Dermis blood vessel endothelial cell (primary cell): ENCODE measurements around the gene ADRA2B. TPM values are rescaled to one million over a fixed set of nuclear protein-coding genes. Genes with fewer than 3 reads are reported as not detected.
A peak's percentile ranks its signal among the peaks of the same experiment; 100 is the strongest.
"Not testable (repeated sequence)": the region's sequence is repeated elsewhere in the genome, so short reads cannot be mapped to it uniquely, and the experiment has no call there.

ENCODE experiments used
- DNase-seq: peaks from one replicate; pipeline ENCODE4 v3.0.0; 2010
- total RNA-seq: library from RNA; depleted of rRNA; stranded (reverse); fragments of >200 nt; gene quantifications from 2 replicates; pipeline ENCODE4 v1.2.3, GENCODE V29; 2014

Gene ADRA2B
- total RNA-seq, 1 donor from 2014 or later = 0.17 TPM

DNA sequence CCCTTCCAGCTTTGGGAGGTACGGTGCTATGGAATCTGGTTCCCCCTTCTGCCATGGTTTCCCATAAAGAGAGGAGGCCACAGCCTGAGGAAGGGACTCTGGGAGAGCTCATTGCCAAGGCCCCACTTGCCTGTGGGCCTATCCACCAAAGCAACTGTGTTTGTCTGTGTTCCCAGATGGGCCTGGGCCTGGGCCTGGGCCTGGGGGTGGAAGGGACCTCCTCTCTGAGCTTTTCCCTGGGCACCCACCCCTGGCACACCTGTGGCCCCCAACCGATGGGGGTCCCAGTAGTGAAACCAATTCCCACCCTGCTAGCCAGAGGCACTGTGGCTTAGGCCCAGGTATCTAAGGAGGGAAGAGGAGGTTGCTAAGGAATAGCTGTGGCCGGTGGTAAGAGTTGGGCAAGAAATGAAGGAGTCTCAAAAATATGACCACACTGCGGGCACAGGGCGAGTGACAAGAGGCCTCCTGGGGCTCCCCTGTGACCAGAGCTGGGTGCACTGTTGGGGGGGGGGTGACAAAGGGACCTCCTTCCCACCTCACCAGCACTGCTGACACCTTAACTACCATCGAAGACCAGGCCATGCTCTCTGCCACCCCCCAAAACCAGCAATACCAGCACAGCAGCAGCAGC, 33.8 kb upstream of the ADRA2B start:
- no peak for DNase-seq

DNA sequence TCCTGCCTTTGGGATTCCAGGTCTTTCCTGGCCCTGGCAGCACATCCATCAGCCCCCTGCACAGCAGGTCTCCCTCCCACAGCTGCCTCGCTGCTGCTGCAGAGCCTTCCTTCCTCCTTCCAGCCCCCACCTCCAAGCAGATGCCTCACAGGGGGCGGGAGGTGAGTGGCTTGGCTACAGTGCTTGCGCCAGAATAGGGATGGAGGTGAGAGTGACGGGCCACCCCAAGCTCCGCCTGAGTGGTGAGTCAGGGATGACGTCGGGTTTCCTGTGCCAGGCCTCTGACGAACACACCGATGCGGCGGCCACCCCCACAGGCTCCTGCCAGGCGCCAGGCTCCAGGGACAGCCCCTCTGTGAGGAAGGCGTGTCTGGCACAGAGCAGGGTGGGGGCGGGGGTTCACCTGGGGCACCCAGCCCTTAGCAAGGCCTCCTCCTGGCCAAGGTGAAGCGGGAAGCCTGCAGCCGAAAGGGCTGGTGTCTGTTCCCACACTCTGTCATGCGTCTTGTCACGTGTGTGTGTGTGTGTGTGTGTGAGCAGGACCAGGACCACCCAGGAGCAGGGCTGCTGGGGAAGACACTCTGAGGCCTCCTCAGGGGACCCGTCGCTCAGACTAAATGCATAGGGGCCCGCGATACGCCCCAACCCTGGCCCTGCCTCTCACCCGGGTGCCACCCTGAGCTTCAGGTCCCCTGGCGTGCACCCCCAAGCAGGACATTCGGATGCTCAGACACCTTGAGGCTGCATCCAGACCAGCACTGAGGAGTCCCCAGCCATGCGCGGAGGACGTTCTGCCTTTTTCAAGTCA, 32.2 kb upstream of the ADRA2B start:
- peak; percentile 87 for DNase-seq

DNA sequence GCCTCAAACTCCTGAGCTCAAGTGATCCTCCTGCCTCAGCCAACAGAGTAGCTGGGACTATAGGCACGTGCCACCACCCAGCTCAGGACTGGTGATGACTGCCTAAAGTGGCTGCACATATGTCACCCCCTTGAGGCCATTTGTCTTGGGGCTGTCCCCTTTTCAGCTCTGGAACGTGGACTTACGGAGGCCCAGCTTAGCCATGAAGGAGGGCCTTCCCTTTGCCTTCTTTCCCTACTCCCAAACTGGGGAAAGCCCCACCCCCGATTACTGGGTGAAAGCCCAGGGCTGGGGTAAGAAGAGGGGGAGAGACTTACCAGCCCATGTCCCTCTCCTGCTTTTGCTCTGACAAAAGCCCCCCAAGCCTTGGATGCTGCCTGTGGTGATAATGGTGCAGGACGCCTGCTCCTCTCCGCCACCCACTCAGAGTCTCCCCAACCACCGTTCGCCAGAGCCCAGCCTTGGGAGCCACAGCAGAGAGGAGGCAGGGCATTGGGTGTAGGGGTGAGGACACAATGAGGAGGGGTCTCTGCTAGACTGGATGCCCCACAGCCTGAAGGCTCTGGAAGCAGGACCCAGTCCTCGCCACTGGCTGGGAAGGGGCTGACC, 31.3 kb upstream of the ADRA2B start:
- no peak for DNase-seq

DNA sequence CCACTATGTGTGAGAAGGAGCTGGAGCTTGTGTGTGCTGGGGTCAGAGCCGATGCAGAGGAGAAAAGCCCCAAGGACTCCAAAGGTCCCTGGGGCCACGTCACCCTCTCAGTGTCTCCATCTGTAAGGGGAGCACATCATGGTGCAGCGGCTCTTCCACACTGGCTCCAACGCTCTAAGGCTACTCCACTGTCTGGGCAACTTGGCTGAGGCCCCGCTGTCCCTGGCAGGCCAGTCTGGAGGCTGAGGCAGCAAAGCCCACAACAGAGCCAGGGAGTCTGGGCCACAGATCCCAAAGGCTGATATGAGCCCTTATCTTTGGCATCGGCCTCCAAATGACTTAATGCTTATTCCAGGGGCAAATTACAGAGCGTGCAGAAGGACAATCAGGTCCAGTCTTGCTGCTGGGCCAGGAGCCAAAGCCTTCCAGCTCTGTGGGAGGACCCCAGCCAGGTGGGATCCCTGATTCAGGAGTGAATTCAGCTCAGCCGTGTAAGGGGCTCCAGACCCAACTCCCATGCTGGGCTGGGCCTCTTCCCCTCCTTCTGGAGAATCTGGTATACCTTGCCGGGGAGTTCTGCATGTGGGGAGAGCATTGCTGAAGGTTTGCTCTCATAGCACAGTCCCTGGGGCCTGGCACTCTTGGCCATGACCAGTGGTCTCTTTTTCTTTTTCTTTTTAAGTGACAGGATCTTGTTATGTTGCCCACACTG, 30.7 kb upstream of the ADRA2B start:
- DNase-seq = no peak

DNA sequence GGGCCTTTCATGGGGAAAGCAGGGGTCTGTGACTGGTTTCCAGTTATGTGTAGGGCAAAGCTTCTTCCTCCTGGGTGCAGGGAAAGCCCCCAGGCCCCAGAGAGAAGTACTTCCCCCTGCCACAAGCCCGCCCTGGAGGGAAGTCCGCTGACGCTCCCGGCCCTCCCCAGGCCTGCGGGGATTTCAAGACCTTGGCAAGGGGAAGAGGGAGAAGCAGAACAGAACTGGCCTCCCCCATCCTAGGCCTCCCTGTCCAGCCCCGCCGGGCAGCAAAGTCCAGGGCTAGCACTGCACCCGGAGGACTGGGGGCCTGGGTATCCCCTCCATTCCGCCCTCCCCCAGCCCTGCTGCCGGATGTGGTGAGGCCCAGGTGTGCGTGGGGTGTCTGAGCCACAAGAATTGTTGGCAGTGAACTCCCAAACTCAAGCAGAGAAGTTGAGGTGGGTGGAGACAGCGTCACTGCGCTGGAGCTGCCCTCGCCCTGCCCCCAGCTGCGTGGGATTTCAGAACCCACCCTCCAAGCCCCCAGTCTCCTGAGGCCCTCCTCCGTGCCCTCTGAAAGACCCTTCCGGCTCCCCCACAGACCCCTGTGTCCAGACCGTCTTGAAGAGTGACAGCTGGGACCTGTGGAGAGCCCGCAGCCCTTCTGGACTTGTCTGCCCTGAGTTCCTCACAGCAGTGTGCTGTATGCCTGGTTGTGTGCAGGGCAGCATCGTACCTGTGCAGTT, 29.9 kb upstream of the ADRA2B start:
- no peak for DNase-seq

DNA sequence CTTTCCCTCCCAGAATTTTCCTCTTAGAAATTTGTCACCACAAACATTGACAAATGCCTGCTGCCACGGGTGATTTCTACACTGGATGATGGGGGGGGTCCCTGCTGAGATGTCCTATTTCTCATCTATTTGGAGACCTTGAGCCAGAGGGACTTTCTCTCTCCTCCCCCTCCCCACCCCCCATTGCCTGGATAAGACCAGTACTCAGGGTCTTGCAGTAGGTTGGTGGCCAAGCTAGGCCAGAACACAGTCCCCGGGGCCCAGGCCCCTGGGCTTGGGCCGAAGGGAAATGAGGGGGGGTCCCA, 29.4 kb upstream of the ADRA2B start:
- no peak for DNase-seq

DNA sequence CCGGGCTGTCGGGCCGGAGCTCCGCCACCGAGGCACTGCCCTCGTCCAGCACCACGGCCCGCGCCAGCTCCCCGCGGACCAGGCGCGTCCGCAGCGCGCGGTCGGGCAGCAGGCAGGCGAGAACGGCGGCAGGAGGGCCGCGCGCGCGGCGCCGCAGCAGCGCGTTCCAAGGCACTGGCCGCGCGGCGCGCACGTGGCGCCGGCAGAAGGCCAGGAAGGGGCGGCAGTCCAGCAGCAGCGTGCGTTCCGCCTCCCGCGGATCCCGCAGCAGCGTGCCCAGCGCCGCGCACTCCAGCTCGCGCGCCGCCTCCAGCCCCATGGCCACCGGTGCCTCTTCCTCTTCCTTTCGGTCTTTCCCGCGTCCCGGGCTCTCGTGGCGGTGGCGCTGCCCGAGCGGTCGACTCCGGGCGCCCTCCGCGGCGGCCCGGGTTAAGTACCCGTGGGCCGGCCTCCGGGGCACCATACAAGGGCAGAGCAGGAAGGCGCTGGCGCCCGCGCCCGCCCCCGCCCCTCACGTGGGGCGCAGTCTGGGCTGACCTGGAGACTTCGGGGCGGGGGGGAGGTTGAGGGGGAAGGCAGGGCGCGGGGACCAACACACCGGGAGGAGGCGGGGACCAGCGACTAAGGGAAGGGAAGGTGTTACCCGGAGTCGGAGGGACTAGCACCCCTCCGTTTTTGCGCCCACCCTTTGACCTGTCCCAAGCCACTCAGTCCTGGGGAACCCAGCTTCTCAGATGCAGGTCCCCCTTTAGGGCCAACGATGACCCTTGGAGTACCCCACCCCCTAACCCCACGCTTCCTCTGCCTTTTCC, 28.9 kb upstream of the ADRA2B start, which contains the start of gene DUSP2:
Gene DUSP2 (minus strand): TSS at position 405 of the 812 bp plus-strand sequence. CDS start 86 bp downstream, at position 319.
- peak; percentile 67 for DNase-seq

DNA sequence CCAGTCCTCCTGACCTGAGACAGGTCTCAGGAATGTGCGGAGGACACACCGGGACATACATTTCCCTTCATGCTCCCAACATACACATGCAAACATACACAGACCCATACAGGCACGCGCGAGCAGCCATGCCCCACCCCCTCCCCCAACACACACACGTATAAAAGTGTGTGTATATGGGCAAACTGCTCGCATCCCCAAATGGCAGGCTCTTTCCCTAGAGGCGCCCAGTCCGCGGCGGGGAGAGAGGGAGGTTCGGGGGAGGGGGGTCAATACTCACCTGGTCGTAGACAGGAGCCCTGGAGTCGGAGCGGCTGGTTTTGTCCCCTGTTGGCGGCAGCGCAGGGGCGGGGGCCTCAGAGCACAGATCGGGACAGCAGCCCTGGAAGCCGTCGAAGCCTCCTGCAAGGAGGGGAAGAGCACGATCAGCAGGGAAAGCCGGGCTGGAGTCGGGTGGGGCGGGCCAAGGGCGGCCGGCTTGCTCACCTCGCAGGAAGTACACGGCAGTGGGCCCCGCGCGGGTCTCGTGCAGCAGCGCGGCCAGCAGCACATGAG, 28.2 kb upstream of the ADRA2B start:
- DNase-seq = no peak

DNA sequence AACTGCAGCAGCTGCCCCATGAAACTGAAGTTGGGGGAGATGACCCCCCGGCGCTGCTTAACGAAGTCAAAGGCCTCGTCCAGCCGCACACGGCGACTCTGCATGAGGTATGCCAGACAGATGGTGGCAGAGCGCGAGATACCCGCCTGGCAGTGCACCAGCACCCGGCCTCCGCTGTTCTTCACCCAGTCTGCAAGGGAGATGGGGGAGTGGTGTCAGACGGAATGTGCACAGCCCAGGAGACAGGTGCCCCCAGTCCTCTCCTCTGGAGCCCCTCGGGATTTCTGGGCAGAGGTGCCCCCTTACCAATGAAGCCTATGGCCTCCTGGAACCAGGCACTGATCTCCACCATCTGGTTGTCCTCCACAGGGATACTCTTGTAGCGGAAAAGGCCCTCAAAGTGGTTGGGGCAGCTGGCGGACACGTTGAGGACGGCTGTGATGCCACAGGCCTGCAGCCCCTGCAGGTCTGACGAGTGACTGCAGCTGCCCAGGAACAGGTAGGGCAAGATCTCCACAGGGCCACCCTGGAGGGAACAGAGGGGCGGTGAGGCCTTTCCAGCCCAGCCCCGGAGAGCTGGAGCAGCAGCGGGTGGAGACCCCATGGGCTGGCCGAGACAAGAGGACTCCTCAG, 27.6 kb upstream of the ADRA2B start:
- DNase-seq = no peak

DNA sequence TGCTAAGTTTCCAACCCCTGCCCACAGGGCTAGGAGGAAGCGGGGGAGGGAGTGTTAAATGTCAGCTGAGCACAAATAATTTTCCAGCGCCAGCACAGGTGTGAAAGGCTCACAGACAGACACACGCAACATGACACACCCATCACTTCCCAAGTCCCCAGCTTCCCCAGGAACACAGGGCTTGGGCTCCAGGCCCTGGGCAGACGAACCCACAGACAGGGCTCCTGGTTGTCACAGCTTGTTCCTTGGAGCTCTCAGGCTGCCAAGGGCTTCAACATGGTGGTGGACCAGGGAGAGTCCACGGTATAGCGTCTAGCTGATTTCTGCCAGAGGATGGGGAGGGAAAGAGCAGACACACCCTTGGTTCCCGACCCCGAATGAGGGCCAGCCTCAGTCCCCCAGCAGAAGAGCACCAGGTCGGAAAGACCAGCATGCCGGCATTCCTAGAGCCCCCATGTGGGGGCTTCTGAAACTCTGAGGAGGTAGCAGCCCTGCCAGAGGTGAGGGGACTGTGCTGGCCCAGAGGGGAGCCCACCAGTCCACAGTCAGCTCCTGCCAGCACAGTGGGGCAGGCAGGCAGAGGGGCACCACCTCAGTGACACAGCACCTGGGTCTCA, 27.0 kb upstream of the ADRA2B start:
- no peak for DNase-seq

DNA sequence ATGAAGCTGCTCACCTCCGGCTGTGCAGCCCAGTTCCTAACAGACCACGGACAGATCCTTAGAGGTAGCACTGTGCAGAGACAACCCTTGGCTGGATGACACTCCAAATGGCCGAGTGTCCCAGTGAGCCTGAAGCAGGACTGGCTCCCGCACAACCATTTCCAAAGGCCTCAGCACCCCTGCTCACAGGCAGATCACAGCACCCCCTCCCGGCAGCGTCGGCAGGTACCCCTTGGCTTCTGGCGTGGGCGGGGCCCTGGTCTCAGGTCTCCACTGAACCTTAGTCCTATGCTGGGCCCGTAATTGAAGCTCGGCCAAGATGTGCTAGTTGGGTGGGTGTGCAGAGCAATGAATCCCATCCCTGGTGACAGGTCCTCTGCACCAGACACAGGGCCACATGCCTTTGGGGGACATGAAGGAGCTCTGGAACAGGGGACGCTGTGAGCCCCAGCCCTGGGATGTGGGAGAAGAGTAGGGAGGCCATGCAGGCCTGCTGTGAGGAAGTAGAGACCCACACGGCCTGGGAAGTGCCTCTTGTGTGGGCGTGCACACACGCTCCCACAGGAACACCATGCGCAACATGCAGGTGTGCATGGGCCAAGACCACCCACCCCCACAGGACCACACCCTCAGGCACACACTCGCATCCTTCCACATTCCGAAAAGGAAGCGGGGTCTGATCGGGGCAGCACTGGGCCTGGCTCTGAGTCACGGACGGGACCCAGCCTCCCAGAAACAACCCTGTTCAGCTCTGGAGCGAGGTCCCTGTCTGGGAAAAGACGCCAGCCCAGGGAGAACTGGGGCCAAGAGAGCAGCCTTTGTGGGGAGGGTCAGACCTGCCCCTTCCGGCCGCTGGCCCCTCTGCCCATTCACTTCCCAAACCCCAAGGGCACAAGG, 26.1 kb upstream of the ADRA2B start:
- DNase-seq = no peak

DNA sequence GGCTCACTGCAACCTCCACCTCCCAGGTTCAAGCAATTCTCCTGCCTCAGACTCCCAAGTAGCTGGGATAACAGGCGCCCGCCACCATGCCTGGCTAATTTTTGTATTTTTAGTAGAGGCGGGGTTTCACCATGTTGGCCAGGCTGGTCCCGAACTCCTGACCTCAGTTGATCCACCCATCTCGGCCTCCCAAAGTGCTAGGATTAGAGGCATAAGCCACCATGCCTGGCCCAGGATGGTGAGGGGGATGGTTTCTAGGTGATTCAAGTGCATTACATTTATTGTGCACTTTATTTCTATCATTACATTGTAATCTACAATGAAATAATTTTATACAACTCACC, 25.2 kb upstream of the ADRA2B start:
- not testable (repeated sequence) for DNase-seq

DNA sequence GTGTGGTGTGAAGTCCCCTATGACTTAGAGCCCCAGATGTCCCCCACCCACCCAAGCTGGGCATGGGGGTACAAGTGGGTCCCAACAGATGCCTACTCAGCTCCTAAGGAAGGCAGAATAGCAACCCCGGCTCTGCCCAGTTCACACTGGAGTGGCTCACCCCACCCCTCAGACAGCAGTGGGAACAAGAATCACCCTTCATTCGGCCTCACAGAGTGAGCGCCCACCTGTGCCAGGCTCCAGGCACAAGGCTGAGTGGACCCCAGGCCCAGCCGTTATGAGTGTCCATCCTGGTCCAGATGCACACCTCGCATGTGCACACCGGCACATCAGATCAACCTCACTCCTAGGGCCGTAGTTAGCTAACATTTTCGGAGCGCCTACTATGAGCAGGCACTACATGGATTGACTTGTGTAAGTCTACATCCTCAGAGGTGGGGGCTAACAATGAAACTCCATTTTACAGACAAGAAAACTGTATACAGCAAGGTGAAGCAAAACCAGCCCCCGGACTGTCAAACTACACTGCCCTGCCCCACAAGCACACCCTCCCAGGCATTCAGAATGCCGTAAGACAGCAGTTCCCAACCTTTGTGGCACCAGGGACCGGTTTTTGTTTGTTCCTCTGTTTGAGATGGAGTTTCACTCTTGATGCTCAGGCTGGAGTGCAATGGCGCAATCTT, 24.7 kb upstream of the ADRA2B start:
- no peak for DNase-seq

DNA sequence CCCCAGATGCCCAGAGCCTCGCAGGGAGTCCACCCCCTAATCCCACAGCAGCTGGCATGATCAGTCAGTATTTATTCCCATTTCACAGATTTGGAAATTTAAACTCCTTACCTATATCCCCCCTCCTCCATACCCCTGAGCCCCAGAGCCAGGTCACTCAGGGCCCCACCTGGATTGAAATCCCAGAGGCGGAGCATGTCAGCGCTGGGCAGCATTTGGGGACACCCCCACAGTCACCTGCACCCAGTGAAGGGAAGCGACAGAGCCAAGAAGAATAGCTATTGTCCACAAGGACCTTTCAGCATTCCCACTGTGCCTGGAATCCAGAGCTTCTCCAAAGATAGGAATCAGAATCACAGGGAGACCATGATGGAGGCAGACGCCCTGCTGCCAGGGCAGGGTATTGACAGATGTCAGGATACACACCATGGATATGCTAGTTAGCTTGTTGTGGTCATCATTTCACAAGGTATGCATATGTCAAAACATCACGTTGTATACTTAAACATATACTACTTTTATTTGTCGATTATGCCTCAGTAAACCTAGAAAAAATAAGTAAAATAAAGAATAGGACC, 22.9 kb upstream of the ADRA2B start:
- DNase-seq = no peak

DNA sequence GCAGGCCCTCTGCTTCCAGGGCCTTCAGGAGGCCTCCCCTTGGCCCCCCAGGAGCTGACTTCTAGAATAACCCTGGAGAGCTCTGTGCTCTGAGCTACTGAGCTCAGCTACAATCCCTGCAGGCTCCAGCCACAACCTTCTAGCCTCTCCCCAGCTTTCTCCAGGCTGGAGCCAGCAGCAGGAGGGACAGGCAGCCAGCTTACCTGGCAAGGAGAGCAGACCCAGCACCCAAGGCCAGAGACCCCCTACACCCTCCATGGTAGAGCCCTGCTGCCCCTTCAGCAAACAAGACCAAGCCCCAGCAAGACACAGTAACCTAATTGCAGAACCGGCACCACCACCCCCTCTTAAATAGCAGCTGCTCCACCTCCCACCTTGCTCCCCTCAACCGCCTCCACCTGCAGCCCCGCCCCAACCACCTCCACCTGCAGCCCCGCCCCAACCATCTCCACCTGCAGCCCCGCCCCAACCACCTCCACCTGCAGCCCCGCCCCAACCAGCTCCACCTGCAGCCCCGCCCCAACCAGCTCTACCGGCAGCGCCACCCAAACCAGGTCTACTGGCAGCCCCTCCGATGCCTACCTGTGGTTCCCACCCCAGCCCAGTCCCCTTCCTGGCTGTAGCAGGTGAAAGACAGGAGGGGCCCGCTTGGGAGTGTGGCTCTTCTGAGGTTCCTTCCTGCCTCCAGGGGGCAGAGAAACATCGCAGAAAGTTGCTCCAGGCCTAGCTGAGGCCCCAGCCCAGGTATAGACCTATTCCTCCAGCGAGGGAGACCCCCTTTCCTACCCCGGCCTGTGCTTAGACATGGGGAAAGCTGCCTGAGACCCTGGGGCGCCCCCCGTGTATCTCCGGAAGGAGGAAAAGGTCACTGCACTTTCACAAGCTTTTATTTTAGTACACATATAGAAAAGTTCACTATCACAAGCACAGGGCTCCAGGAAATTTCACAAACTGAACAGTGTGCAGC, 22.1 kb upstream of the ADRA2B start, which contains the start of gene ASTL:
Gene ASTL (minus strand): TSS at position 324 of the 967 bp plus-strand sequence. CDS start 66 bp downstream, at position 258.
- DNase-seq = peak; percentile 58

DNA sequence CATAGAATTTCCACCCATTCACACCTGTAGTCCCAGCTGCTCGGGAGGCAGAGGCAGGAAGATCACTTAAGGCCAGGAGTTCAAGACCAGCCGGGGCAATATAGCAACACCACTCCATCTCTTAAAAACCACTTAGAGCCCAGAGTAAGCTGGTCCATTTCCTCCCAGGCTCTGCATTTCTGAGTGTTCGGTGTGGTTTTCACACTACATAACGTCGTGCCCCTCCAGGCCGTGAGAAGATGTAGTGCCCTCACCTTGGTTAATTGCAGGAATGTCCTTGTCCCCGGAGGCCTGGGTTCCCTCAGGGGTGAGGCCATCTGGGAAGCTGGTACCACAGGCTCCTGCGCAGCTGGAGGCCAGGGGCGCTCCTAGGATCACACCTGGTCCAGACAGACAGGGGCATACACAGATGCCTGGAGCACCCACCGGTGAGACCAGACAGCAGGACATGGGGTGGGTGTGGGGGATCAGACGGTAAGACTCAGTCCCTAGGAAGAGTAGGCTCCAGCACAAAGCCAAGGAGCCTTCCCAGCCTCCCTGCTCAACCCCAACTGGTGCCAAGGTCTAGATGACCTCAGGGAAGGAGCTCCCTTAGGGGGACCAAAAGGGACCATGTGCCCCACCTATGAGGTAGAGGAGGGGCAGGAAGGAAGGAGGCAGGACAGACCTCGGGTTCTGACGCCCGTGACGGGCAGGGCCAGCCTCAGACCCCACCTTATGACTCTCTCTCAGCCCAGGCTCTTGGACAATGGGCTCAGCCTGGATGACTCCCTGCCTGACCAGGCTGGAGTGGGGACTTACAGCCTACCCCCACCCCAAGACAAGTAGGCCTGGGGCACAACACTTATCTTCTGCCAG, 21.2 kb upstream of the ADRA2B start:
- DNase-seq = no peak
